ENCODE results near the gene SAP25.
"Not testable (repeated sequence)": the region's sequence is repeated elsewhere in the genome, so short reads cannot be mapped to it uniquely, and the experiment has no call there.

The SAP25 gene

GRCh38 chr7:100559127-100559526 is 14.6 kb downstream of the SAP25 start:
- no peak for DNase-seq (ENCODE audit: low read depth in 1 of 2, low spot score in 1 of 2)
- in situ Hi-C loops (cut with HindIII; ENCODE audit: low pct_unique_long_range_greater_than_20kb, low sequenced_read_pairs), result no loop called here
- no peak for TF ChIP-seq JUND (IDR thresholded peaks at IDR 0.05; ENCODE audit: low read depth)

- TF ChIP-seq JUND (IDR thresholded peaks at IDR 0.05; ENCODE audit: low read depth), result no peak
- in situ Hi-C loops (cut with HindIII; ENCODE audit: low pct_unique_long_range_greater_than_20kb, low sequenced_read_pairs), result no loop called here
- DNase-seq (ENCODE audit: low read depth in 1 of 2, low spot score in 1 of 2), result no peak
These were observed 17.2 kb downstream of the SAP25 start for GRCh38 chr7:100556541-100556940.

GRCh38 chr7:100555701-100556100 is 18.0 kb downstream of the SAP25 start:
- in situ Hi-C loops (cut with HindIII; ENCODE audit: low pct_unique_long_range_greater_than_20kb, low sequenced_read_pairs), result no loop called here
- TF ChIP-seq JUND (IDR thresholded peaks at IDR 0.05; ENCODE audit: low read depth), result no peak
- no peak for DNase-seq (ENCODE audit: low read depth in 1 of 2, low spot score in 1 of 2)

- DNase-seq (ENCODE audit: low read depth in 1 of 2, low spot score in 1 of 2), result no peak
- no peak for TF ChIP-seq JUND (IDR thresholded peaks at IDR 0.05; ENCODE audit: low read depth)
- in situ Hi-C loops (cut with HindIII; ENCODE audit: low pct_unique_long_range_greater_than_20kb, low sequenced_read_pairs), result no loop called here
These were observed 20.7 kb downstream of the SAP25 start for GRCh38 chr7:100553032-100553431.

GRCh38 chr7:100552532-100552931 is 21.2 kb downstream of the SAP25 start:
- no peak for DNase-seq (ENCODE audit: low read depth in 1 of 2, low spot score in 1 of 2)
- no peak for TF ChIP-seq JUND (IDR thresholded peaks at IDR 0.05; ENCODE audit: low read depth)
- in situ Hi-C loops (cut with HindIII; ENCODE audit: low pct_unique_long_range_greater_than_20kb, low sequenced_read_pairs), result no loop called here

- DNase-seq (ENCODE audit: low read depth in 1 of 2, low spot score in 1 of 2); in situ Hi-C loops (cut with HindIII; ENCODE audit: low pct_unique_long_range_greater_than_20kb, low sequenced_read_pairs): not testable (repeated sequence)
These were observed 25.3 kb downstream of the SAP25 start for GRCh38 chr7:100548446-100548845.

GRCh38 chr7:100547872-100548271 is 25.8 kb downstream of the SAP25 start:
- no peak for DNase-seq (ENCODE audit: low read depth in 1 of 2, low spot score in 1 of 2)
- in situ Hi-C loops (cut with HindIII; ENCODE audit: low pct_unique_long_range_greater_than_20kb, low sequenced_read_pairs), result no loop called here
- TF ChIP-seq JUND (IDR thresholded peaks at IDR 0.05; ENCODE audit: low read depth), result no peak

- in situ Hi-C loops (cut with HindIII; ENCODE audit: low pct_unique_long_range_greater_than_20kb, low sequenced_read_pairs), result no loop called here
- DNase-seq (ENCODE audit: low read depth in 1 of 2, low spot score in 1 of 2), result no peak
- no peak for TF ChIP-seq JUND (IDR thresholded peaks at IDR 0.05; ENCODE audit: low read depth)
These were observed 26.5 kb downstream of the SAP25 start for GRCh38 chr7:100546926-100547800.

GRCh38 chr7:100546129-100546925 is 27.4 kb downstream of the SAP25 start:
- in situ Hi-C loops (cut with HindIII; ENCODE audit: low pct_unique_long_range_greater_than_20kb, low sequenced_read_pairs), result no loop called here
- no peak for TF ChIP-seq JUND (IDR thresholded peaks at IDR 0.05; ENCODE audit: low read depth)
- no peak for DNase-seq (ENCODE audit: low read depth in 1 of 2, low spot score in 1 of 2)

- no peak for DNase-seq (ENCODE audit: low read depth in 1 of 2, low spot score in 1 of 2)
- in situ Hi-C loops (cut with HindIII; ENCODE audit: low pct_unique_long_range_greater_than_20kb, low sequenced_read_pairs), result no loop called here
These were observed 28.2 kb downstream of the SAP25 start for GRCh38 chr7:100545360-100546128.

GRCh38 chr7:100544967-100545359 is 28.7 kb downstream of the SAP25 start:
- DNase-seq (ENCODE audit: low read depth in 1 of 2, low spot score in 1 of 2), result no peak
- in situ Hi-C loops (cut with HindIII; ENCODE audit: low pct_unique_long_range_greater_than_20kb, low sequenced_read_pairs), result no loop called here
- TF ChIP-seq JUND (IDR thresholded peaks at IDR 0.05; ENCODE audit: low read depth), result no peak

More at GRCh38 chr7:100545360-100546128, 28.2 kb downstream of the SAP25 start:
- TF ChIP-seq JUND (IDR thresholded peaks at IDR 0.05; ENCODE audit: low read depth), result no peak

GRCh38 chr7:100544386-100544785 is 29.3 kb downstream of the SAP25 start:
- in situ Hi-C loops (cut with HindIII; ENCODE audit: low pct_unique_long_range_greater_than_20kb, low sequenced_read_pairs), result no loop called here
- no peak for DNase-seq (ENCODE audit: low read depth in 1 of 2, low spot score in 1 of 2)
- no peak for TF ChIP-seq JUND (IDR thresholded peaks at IDR 0.05; ENCODE audit: low read depth)

All from T47D (cell line).